Ishikawa (cell line): ENCODE data around the gene ACOX2.

Experiments used
- CEBPB ChIP-seq: IDR thresholded peaks from 2 replicates; pipeline ENCODE4 v1.6.1; 2012
- CREB1 ChIP-seq: IDR thresholded peaks from 2 replicates; pipeline ENCODE4 v1.6.1; 2012; ENCODE audit warnings: low read depth
- EGR1 ChIP-seq: IDR thresholded peaks from 2 replicates; pipeline ENCODE4 v1.6.1; 2012
- EP300 ChIP-seq: IDR thresholded peaks from 2 replicates; pipeline ENCODE4 v1.6.1; 2012; ENCODE audit warnings: borderline replicate concordance
- NFIC ChIP-seq: IDR thresholded peaks from 2 replicates; pipeline ENCODE4 v1.6.1; 2012
- RAD21 ChIP-seq: IDR thresholded peaks from 2 replicates; pipeline ENCODE4 v1.6.1; 2012; ENCODE audit warnings: low read depth
- TAF1 ChIP-seq: IDR thresholded peaks from 2 replicates; pipeline ENCODE4 v1.6.1; 2012; ENCODE audit warnings: low read depth, mild to moderate bottlenecking
- TEAD4 ChIP-seq: IDR thresholded peaks from 2 replicates; pipeline ENCODE4 v1.6.1; 2012
- YY1 ChIP-seq: IDR thresholded peaks from 2 replicates; pipeline ENCODE4 v1.6.1; 2012; ENCODE audit warnings: low read depth
- ZBTB7A ChIP-seq: IDR thresholded peaks from 2 replicates; pipeline ENCODE4 v1.6.1; 2012; ENCODE audit warnings: low read depth
- TF ChIP-seq, protein P1 (sequence below): IDR thresholded peaks from 2 replicates; pipeline ENCODE4 v1.6.1; 2012; ENCODE audit warnings: low read depth, mild to moderate bottlenecking
- TF ChIP-seq, protein P2 (sequence below): IDR thresholded peaks from 2 replicates; pipeline ENCODE4 v1.6.1; 2012
- TF ChIP-seq, protein P3 (sequence below): IDR thresholded peaks from 2 replicates; pipeline ENCODE4 v1.6.1; 2012

DNA sequence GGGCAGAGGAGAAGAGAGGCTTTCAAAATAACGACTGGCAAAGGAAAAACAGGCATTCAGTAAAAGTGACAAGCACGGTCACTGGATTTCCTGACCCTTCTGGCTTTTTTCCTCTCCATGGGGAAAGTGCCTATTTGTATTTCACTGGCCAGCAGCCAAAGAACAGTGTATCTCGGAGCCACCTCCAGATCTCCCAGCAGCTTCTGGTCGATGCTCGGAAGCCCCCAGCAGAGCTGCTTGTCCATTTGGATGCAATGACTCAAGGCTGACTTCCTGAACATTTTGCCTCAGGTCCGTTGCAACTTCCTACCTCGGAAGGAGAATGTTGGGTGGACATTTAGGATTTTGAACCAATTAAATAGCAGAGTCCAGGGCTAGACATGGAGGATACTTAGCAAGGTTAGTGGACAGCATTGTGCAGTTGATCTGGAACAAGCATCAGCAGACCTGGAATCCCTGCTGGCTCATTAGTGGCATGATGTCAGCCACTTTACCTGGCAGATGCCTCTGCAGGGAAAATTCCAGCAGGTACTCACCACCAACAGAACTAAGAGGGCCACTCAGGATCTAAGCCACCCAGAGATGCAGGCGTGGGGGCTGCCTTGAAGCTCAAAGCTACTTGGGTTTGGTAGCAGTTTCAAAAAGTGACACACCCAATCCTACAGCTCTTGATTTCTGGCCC, 39.1 kb upstream of the ACOX2 start:
- TF ChIP-seq CREB1 (no peak), EGR1 (no peak), RAD21 (no peak), YY1 (no peak), TEAD4 (no peak), EP300 (no peak), TAF1 (no peak), NFIC (no peak), CEBPB (no peak), ZBTB7A (no peak)
- TF ChIP-seq, protein P1, sequence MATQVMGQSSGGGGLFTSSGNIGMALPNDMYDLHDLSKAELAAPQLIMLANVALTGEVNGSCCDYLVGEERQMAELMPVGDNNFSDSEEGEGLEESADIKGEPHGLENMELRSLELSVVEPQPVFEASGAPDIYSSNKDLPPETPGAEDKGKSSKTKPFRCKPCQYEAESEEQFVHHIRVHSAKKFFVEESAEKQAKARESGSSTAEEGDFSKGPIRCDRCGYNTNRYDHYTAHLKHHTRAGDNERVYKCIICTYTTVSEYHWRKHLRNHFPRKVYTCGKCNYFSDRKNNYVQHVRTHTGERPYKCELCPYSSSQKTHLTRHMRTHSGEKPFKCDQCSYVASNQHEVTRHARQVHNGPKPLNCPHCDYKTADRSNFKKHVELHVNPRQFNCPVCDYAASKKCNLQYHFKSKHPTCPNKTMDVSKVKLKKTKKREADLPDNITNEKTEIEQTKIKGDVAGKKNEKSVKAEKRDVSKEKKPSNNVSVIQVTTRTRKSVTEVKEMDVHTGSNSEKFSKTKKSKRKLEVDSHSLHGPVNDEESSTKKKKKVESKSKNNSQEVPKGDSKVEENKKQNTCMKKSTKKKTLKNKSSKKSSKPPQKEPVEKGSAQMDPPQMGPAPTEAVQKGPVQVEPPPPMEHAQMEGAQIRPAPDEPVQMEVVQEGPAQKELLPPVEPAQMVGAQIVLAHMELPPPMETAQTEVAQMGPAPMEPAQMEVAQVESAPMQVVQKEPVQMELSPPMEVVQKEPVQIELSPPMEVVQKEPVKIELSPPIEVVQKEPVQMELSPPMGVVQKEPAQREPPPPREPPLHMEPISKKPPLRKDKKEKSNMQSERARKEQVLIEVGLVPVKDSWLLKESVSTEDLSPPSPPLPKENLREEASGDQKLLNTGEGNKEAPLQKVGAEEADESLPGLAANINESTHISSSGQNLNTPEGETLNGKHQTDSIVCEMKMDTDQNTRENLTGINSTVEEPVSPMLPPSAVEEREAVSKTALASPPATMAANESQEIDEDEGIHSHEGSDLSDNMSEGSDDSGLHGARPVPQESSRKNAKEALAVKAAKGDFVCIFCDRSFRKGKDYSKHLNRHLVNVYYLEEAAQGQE, result no peak
- TF ChIP-seq, protein P2, sequence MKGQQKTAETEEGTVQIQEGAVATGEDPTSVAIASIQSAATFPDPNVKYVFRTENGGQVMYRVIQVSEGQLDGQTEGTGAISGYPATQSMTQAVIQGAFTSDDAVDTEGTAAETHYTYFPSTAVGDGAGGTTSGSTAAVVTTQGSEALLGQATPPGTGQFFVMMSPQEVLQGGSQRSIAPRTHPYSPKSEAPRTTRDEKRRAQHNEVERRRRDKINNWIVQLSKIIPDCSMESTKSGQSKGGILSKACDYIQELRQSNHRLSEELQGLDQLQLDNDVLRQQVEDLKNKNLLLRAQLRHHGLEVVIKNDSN, result no peak
- TF ChIP-seq, protein P3, sequence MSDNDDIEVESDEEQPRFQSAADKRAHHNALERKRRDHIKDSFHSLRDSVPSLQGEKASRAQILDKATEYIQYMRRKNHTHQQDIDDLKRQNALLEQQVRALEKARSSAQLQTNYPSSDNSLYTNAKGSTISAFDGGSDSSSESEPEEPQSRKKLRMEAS, result no peak
